NK-92 treated with Interleukin-12 subunit alpha and Interleukin-12 subunit beta, amount 100 ng/mL, for 24 hours (cell line): ENCODE results near the gene PCSK5.

Experiments
- DNase-seq: peaks from one replicate; lab custom pipeline; 2025; lab: John Stamatoyannopoulos, UW

The PCSK5 gene

DNA sequence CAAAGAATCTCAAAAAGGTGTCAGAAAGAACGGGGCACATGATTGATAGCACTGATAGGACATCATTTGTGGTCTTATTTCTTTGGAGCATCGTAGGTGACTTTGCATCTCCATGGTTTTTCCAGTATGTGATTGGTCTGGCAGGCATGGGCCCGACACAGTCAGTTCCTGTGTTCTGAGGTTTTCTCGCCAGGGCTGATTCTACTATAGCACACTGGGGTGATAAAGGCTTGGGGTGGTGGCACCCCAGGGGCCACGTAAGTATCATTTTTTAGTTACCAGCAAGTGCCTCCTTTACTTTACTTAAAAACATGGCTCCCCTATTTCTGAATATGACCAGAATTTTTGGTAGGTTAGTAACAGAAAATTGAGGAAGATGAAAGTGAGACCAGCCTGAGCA, 301.0 kb downstream of the PCSK5 start:
- DNase-seq: no peak

DNA sequence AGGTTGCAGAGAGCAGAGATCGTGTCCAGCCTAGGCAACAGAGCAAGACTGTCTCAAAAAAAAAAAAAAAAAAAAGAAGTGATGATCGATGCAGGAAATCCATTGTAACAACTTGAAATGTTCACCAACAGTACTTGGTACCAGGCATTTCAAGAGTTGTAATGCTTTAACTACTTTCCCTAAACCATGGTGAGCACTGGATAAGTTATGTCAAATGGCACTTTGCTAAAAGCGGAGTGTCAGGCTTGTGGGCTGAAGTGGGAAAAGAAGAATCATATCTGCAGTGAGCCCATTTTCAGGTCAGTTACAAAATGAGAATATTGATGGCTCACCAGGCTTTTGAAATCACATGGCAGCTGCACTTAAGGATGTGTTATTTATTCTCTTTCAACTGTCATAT, 301.5 kb downstream of the PCSK5 start:
- no peak for DNase-seq

DNA sequence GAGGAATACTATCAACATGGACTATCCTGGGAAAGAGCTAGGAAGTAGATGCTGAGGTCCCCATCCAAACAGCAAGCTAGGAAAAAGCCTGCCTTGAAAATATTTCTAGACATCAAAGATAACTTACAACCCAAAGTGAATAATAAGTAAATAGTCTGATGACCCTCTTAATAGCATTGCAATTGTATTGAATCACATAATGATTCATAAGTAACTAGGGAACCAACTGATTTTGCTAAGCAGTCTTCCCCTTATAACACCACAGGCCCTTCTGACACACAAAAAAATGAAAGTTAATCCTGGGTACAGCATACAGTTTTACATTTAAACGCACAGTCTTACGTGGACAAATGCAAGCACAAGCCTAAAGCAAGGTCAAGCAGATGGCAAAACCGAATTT, 304.4 kb downstream of the PCSK5 start:
- DNase-seq: no peak

DNA sequence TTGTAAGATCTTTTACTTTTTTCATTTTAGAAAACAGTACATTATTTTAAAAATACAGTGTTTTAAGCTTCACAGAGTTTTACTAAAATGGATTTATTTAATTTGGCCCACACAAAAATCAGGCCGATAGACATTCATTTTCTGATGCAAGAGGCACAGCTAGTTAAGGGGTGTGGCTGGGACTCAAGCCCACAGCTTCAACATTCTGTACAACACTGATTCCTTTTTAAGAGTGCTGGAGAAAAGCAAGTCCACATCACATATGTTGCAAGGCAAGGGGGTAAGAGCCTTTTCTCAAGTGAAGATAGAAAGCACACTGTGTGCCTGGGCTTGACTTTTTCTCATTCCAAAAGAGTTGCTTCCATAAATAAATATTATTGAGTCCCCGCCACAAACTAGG, 307.9 kb downstream of the PCSK5 start:
- no peak for DNase-seq

DNA sequence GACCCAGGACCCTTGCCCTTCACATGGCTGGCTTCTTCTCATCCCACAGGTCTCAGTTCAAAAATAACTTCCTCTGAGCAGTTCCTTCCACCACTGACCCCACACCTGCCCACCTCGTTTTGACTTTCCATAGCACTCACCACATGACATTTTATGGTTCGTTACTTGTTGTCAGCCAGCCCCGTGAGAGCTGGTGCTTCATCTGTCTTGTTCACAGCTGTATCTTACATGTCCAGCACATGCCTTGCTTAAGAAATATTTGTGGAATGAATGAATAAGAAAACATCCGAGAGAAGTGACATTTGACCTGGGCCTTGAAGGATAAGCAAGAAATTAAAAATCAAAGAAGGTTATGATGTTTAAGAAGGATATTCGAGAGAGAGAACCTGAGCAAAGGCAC, 309.8 kb downstream of the PCSK5 start:
- no peak for DNase-seq

DNA sequence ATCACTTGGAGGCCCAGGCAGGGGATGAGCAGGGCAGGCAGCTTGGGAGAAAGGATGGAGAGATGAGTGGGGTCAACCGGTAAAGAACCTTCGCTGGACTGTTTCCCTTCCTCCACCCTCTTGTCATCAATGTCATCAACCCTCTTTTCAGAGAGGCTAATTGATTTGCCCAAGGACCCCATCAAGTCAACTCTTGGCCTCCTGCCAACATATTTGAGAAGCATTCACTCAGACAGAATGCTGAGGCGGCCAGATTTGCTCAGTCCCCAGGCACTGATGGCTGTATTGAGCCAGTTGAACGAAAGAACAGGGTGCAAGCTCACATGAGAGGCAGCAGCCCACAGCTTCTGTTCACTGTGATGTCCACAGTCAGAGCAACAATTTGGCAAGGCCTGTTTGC, 310.3 kb downstream of the PCSK5 start:
- no peak for DNase-seq

DNA sequence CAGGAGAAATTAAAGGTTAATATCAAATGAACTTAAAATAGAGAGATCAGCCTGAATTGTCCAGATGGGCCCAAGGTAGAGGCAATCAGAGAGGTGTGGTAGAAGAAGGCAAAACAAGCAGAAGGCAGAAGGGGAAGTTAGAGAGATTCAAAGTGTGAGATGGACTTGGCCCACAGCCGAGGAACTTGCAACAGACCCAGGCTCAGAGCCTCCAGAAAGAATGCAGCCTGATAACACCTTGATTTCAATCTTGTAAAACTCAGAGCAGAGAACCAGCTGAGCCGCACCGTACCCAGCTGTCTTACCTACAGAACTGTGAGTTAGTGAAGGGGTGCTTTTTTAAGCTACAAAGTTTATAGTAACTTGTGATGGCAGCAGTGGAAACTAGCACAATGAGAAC, 312.9 kb downstream of the PCSK5 start:
- DNase-seq: no peak

DNA sequence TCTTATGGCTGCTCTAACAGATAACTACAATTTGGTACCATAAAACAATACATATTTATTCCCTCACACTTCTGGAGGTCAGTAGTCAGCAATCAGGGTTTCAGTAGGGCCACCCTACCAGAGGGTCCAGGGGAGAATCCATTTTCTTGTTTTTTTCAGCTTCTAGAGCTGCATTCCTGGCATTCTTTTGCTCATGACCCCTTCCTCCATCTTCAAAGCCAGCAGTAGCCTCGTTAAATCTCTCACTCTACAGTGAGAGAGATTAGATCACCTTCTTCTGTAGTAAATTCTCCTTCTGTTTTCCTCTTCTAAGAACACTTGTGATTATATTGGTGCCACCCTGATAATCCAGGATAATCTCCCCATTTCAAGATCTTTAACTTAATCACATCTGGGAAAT, 316.3 kb downstream of the PCSK5 start:
- DNase-seq: no peak

DNA sequence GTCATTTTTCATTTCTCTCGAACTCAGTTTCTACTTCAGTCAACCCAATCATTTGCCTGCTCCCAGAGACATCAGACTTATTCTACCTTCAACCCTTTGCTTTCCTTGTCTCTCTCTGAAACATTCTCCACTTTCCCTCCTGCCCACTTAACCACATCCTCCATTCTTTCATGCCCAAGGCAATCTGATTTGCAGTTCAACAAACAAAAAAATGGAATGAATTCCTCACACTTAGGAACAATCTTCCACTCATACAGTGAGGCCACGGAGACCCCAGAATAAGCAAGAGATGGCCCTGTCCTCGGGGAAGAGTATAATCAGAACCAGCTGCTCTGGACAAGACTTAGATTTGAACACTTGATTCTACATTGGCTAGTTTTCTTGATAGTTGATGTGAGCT, 323.3 kb downstream of the PCSK5 start:
- DNase-seq: no peak

DNA sequence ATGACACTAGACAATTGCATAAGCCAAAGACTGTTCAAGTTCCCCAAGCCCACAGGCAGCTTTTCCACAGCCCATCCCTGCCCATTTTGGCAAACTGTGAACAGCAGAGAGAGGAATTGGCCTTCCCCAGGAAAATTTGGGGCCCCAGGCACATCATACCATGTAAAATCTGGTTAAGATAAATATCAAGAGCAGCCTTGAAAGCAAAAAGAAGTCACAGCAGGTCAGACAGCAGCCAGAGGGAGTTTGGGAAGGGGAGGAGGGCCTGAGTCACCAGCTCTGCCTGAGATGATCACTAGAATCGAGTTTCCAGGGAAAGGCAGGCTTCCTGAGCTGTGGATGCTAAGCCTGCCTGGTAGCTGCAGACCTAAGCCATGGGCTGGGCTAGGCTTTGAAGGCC, 324.6 kb downstream of the PCSK5 start:
- no peak for DNase-seq

DNA sequence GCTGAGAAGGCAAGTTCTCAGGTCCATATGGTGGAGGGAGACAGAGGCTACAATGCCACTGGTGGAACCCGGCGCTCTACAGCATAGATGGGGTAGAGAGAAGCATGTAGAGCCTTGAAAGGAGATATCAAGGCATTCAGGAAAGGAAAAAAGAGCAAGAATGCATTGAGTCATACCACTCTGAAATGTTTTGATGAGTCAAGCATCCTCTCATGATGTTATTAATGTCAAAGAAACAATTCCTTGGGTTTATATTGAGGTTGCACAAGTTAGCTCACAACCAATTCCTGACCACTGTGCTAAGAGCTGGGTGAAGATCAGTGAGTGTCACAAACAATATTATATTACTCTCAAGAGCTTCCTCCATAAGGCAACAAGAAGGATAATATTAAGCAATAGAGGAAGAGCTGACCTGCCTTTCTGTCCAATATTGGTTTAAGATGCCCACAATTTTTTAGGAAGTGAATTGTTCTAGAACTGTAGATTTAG, 325.7 kb downstream of the PCSK5 start:
- DNase-seq: no peak

DNA sequence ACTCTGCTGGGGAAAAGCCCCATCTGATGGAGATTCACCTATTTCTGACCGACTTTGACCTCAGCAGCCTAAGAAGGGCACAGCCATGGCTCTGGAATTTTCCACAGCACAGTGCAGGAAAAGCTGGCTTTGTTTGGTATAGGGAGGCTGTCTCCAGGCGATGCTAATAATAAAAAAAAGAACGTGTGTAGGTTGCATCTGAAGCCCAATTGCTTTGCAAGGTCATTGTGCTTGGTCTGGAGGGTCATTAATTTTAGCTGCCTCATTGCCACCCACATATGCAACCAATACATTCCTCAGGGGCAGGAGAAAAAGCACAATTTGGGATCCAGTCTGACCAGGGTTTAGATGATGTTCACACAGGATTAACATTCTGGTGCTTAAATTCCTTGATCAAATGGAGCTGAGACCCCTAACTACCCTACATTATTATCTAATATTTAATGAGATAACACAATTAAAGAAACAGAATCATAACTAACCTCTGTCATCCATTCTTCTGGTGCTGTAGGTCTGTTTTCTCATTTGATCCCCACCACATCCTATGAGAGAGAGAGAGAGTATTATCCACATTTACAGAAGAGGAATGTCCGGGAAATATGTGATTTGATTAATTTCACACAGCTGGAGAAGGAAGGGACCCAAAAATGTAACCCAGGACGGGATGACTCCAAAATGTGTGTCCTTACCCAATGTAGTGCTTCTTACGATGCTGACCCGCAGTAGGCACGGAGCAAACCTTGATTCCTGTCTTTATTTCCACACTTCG, 327.8 kb downstream of the PCSK5 start:
- no peak for DNase-seq

DNA sequence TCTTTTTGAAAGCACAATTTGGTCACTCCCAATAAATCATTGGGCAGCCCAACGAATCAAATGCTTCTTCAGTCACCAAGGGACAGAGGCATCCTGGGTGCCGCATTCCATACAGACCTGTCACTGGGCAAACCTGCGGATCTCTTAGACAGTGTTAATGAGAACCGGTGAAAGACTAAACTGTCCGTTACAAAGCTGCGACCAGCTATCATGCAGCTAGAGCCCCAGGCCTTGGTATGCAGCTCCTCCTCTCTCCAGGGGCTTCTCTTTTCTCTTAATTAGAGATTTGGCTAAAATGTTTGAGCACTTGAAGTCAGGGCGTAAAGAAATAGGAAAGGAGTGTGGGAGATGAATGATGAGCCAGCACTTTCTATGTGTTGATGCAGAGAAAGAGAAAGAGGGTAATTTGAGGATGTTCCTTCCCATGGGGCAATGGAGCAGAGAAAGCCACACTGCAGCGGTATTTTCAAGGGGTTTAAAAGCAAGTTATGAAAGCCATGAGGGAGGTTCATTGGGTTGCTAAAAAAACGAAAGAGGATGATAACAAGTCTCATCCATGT, 328.5 kb downstream of the PCSK5 start:
- no peak for DNase-seq

DNA sequence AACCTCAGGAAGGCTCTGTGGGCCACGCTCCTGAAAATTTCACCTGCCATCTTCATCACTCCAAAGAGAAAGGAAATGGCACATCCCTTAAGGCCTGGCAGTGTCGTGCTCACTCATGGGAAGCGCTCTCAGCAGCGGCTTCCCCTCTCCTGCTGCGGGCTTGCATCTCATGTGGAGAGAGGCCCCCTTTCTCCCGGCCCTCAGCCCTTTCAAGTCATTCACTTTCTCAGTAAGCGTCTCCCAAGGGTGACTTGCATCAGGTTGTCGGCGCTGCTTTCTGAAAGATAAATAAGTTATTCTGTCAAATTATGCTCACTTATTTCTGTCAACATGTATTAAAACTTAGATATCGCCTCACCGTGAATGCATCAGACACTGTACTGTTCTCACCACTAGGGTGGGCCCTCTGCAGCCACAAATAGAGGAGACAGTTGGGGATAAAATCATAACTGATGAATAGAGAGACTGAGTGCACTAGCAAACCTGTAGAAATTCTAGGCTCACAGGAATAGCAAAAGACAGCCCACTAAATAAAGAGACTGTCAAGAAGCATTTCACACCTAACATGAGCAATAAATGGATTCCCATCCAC, 329.2 kb downstream of the PCSK5 start:
- DNase-seq: no peak

DNA sequence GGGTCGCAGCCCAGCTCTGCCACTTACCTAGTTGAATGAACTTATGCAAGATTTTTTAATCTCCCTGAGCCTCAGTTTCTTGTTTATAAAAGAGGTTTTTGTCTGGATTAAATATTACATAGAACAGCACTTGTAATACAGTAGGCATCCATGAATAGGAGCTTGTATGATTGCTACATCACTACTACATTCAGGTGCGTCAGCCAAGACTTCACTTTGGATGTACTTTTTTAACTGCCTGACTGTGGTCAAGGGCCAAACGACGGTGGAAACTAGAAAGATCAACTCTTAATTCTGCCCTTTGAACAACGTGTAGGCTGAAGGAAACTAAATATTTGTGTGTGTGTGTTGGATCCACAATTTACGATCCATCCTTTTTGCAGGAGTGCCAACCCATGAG, 330.9 kb downstream of the PCSK5 start:
- DNase-seq: no peak

DNA sequence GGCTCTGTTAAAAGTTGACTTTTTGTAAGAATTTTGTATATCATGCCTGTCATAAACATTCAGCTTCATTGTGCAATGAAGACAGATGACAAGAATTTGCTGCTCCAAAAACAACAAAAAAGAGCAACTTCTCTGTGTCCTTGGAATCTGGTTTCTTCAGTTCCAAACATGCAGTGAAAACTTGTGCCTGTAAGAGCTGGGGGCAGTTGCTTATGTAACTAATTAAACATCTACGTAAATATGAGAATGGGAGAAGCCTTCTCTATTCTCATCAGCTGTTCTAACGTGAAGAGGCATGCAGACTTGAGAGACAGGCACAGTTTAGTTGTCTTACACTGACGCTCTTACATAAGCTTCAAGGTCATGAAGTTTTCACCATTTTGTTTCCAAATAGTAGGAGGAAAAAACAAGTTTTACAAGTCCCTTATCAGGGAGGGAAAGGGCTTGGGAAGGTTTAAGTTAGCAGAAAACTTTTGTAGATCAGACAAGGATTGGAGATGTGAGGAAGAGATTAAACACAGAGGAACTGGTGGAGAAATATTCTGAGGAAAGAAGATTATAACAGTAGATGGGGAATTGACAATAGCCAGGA, 333.4 kb downstream of the PCSK5 start:
- DNase-seq: no peak

DNA sequence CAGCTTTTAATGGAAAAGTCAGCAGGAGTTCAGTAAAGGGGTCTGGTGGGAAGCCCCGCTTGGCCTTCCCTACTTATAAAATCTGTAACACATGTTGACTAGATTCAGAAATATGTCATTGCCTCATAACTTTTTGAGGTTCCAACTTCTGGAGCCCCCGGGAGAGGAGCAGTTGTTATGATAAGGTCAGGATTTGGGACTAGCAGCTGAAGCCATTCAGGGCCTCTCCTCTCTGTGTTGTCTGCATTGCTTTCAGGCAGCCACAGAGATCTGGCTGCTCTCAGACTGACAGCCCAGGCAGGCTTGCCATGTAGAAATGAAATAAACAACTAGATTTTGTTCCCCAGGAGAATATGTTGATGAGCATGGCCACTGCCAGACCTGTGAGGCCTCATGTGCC, 336.7 kb downstream of the PCSK5 start:
- DNase-seq: no peak

DNA sequence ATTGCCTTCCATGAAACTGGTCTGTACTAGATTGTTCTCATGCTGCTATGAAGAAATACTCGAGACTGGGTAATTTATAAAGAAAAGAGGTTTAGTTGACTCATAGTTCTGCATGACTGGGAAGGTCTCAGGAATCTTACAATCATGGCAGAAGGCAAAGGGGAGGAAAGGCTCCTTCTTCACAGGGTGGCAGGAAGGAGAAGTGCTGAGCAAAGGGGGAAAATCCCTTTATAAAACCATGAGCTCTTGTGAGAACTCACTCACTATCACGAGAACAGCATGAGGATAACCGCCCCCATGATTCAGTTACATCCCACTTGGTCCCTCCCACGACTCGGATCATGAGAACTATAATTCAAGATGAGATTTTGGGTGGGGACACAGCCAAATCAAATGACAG, 340.5 kb downstream of the PCSK5 start:
- DNase-seq: no peak

DNA sequence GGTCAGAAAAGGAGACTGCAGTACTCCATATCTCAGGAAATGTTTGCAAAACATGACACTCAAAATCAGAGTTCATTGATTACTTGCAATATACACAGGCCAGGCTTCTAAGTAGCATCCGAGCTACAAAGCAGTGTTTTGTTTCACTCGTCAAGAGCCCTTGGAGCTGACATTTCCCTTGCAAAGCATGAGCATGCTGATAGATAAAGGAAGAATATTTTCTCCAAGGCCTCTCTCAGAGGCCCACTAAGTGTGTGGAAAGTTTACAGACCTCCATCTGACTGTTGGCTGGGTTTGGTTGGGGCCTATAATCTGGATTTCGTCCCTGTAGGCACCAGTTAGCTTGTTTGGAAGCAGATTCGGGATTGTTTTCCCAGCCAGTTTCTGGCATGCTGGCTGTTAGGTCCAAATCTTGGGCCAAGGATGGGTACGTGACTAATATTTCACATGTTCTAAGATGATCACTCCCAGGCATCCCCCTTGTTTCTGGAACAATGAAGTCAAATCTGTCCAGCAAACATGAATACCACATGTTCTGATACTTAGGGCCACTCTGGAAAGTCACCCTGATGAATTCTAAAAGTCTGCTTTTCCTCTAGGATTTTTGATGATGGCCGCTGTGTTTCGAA, 342.5 kb downstream of the PCSK5 start:
- DNase-seq: no peak

DNA sequence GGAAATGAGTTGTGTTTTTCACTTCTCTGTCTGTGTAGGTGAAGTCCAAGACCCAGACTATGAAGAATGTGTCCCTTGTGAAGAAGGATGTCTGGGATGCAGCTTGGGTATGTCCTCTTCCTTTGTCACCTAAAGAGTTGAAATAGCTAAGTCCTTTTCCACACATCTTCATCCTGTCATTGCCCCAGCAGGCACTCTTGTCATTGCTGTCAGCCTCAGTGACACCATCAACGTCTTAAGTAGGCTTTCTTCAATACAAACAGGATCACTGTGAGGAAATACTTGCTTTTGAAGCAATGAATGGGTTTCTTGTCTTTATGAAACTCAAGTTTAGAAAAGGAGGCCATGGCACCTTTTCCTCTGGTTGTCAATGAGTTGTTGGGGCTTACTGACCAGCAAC, 350.1 kb downstream of the PCSK5 start:
- DNase-seq: no peak

DNA sequence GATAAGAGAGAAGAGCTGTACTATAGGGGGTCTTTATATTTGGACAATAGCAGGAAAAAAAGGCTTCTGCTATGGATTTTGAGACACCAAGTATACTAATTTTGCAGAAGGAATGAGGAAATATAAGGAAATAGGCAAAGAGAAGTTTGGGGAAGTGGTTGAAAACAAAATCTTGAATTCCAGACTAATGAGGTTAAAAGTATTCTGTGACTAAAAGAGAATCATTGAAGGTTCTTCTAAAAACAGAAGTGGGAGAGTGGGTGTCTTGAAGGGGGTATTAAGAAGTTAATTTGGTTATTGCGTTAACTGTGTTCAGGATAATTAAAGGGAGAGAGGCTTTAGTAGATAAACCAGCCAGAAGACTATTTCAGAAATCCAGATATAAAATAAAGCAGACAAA, 355.0 kb downstream of the PCSK5 start:
- DNase-seq: no peak

DNA sequence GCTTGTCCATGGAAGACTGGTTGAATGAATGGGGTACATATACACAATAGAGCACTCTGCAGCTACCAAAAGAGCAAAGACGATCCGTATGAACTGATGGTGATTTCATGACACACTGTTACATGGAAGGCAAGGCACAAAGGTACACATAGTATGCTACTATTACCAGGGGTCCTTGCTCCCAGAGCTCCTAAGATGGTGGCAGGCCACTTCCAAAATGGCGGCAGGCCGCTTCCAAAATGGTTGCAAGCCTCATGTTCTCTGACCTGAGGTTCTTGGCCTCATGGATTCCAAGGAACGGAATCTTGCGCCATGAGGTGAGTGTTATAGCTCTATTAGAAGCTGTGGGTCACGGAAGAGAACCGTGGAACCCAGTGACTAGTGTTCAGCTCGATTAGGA, 356.2 kb downstream of the PCSK5 start:
- DNase-seq: no peak

DNA sequence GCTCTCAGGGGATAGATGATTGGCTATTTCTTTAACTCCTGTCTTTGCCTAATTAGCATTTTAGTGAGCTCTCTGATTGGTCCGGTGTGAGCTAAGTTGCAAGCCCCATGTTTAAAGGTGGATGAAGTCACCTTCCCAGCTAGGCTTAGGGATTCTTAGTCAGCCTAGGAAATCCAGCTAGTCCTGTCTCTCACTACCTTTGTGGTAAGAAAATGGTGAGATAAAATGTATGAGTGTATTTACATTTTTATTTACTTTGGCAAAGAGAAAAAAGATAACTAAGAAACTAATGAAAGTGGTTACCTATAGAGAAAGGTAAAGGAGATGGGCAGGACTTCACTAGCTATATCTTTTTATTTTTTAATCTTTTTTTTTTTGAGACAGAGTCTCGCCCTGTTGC, 357.0 kb downstream of the PCSK5 start:
- DNase-seq: no peak
